Left renal pelvis (tissue), 4 donors: ENCODE measurements around the gene ADIPOR2. TPM values are rescaled to one million over a fixed set of nuclear protein-coding genes. Genes with fewer than 3 reads are reported as not detected.
"Not testable (repeated sequence)": the region's sequence is repeated elsewhere in the genome, so short reads cannot be mapped to it uniquely, and the experiment has no call there.

ENCODE experiments used
- DNase-seq, 4 donors: peaks; one replicate each; pipeline ENCODE4 v3.0.0-alpha.2; 2013; ENCODE audit warnings: low read depth in 4 of 4, low spot score in 3 of 4
- polyA plus RNA-seq, 4 donors: library from polyadenylated mRNA; unstranded; fragments of 120-200 nt; gene quantifications; one replicate each; pipeline ENCODE4 v1.2.1, GENCODE V29; 2013; ENCODE audit not compliant: insufficient read length in 4 of 4

Gene ADIPOR2
- polyA plus RNA-seq, 4 donors = 41.2 to 50.7 (median 47.9) TPM

GRCh38 chr12:1731019-1731687, 40.3 kb downstream of the ADIPOR2 start:
- no peak for DNase-seq

- DNase-seq = not testable (repeated sequence)
Measured at GRCh38 chr12:1731688-1732078, 40.8 kb downstream of the ADIPOR2 start.

GRCh38 chr12:1732914-1733313, 42.0 kb downstream of the ADIPOR2 start:
- no peak for DNase-seq

- DNase-seq = not testable (repeated sequence)
Measured at GRCh38 chr12:1733712-1734111, 42.8 kb downstream of the ADIPOR2 start.

- DNase-seq = no peak
Measured at GRCh38 chr12:1737652-1738286, 46.9 kb downstream of the ADIPOR2 start.

- no peak for DNase-seq
Measured at GRCh38 chr12:1738446-1738845, 47.6 kb downstream of the ADIPOR2 start.

GRCh38 chr12:1739368-1739767, 48.5 kb downstream of the ADIPOR2 start:
- no peak for DNase-seq

- DNase-seq = peak in 2 of 4 donors; percentile 3 to 33
Measured at GRCh38 chr12:1740161-1740948, 49.5 kb downstream of the ADIPOR2 start.

- no peak for DNase-seq
Measured at GRCh38 chr12:1741154-1741949, 50.5 kb downstream of the ADIPOR2 start.

DNA sequence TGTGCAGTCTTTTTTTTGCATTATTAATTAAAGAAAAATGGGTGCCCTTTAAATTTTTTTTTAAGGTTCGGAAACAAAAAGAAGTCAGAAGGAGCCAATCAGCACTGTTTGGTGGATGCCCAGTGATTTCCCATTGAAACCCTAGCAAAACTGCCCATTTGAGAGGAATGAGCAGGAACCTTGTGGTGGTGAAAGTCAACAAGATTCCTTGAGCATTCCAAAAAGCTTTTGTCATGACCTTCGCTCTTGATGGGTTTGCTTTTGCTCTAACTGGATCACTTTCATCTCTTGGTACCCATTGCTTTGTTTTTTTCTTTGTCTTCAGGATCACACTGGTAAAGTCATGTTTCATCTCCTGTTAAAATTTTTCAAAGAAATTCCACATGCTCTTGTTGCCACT, 54.1 kb downstream of the ADIPOR2 start:
- no peak for DNase-seq

DNA sequence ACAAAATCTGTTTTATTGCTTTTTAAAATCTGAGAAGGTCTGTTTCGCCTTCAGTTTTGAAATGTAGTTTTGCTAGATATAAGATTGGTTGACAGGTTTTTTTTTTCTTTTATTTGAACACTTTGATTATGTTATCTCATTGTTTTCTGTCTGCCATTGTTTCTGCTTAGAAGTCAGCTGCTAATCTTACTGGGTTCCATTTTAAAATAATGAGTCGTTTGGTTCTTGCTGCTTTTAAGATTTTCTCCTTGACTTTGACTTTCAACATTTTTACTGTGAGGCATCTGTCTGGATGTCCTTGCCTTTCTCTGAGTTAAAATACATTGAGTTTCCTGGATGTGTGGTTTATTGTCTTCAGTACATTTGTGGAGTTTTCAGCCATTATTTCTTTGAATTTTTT, 56.7 kb downstream of the ADIPOR2 start:
- DNase-seq = no peak

DNA sequence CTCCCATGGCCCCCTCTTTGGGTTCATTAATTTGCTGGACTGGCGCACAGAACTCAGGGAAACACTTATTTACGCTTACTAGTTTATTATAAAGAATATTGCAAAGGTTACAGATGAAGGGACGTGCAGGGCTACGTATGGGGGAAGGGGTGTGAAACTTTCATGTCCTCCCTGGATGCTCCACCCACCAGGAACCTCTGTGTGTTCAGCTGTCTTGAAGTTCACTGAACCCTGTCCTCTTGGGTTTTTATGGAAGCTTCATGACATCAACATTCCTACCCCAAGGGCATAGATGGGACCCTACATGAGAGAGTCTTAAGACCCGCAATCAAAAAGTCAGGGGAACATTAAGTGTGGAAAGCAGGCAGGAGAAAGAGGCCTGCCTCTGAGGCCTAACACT, 58.1 kb downstream of the ADIPOR2 start:
- DNase-seq = no peak

DNA sequence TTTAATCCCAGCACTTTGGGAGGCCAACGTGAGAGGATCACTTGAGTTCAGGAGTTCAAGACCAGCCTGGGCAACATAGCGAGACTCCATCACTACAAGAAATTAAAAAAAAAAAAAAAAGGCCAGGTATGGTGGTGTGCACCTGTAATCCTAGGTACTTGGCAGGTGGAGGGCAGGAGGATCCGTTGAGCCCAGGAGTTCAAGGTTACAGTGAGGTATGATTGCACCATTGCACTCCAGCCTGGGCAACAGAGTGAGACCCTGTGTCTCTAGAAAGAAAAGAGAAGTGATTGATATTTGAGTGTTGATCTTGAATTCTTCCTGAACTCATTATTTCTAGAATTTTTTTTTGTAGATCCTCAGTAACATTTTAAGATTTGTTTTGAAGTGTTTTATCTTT, 59.4 kb downstream of the ADIPOR2 start:
- no peak for DNase-seq

DNA sequence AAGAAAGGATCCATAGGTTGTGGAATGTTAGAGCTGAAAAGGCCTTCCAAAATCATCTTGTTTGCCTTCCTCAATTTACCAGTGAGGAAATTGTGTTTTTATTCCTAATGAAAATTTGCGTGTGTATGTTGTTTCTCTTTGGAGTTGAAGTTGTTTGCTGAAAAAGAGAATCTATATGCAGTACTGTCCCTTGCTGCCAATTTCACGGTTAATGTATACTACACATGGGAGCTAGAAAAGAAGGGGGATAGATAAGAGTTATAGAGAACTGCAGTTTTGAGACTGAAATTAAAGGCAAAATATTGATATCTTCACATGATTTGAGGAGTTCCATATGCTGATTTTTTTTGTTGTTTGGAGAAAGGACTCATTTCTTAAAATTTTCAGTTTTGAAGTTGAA, 67.5 kb downstream of the ADIPOR2 start:
- DNase-seq = no peak

DNA sequence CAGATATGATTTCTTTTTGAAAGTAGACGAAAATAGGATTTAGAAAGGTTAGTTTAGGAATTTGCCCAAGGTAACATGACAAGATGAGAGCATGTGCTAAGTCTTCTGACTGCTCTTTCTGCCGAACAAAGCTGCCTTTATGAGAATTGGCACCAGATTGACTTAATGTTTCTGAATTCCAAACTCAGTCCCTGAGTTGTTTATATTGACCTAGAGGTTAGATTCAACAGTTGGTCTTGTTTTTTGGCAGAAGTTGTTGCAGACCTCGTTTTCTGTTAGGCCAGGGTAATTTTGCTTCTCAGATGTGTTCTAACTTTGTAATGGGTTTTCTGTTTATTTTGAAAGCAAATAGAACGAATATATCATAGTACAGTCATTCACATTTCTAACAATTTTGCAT, 68.0 kb downstream of the ADIPOR2 start:
- no peak for DNase-seq

GRCh38 chr12:1760566-1761382, 69.9 kb downstream of the ADIPOR2 start:
- DNase-seq = no peak

GRCh38 chr12:1761857-1762256, 71.0 kb downstream of the ADIPOR2 start:
- no peak for DNase-seq

DNA sequence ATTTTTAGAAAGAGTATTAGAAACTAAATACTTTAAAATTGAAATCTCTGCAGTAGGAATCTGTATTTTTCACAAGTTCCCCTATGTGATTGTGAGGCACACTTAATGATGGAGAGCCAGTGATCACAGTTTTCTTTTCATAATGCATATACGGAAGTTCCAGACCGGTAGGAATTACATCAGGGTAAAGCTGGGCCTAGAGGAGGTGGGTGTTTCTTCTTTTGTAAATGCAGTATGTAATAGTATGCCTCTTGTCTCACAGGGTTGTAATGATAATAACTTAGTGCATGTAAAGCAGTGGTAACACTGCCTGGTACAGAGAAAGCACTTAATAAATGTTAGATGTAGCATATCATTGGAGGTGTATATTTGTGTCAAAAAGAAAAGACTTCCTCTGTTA, 72.3 kb downstream of the ADIPOR2 start:
- DNase-seq = no peak

DNA sequence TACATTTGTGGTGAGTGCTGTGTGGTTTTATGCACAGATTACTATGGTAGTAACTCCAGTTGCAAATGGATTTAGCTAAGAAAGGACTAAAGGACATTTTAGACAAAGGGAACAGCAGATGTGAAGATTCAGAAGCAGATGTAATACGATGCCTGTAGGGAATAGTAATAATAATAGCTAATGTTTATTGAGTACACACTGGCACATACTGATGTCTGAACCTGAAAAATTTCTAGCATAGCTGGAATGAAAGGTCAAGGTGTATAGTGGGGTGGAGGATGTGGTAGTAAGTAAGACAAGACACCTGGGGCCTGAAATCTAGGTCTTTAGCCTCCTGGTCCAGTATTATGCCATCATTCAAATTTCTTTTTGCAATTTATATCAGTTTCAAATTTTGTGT, 75.2 kb downstream of the ADIPOR2 start:
- DNase-seq = no peak
